ENCODE data around the gene MS4A10.

MS4A10 gene

DNA sequence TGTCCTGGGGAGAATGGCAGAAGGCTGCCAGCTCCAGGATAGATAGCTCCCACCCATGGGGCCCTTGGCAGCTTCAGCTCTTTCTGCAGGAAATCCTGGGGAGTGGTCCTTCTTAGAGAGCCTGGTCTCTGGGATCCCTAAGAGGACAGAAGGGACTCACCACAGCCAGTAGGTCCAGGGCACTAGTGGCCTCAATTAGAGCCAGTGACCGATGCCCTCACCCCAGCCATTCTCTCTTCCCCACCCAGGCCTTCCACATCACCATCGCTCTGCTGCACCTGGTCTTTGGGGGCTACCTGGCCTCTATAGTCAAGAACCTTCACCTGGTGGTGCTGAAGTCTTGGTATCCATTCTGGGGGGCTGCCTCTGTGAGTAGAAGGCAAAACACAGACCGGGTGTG is 5.6 kb downstream of the MS4A10 start:
- TF ChIP-seq SIN3A (IDR thresholded peaks at IDR 0.05; ENCODE audit: borderline replicate concordance, insufficient read depth, low read length) (no peak), POLR2AphosphoS5 (IDR thresholded peaks at IDR 0.05; ENCODE audit: low read depth, low read length) (no peak), FOXP2 (optimal IDR thresholded peaks at IDR 0.05; ENCODE audit: borderline replicate concordance, extremely low read depth, extremely low read length, insufficient read depth) (no peak), TAF1 (IDR thresholded peaks at IDR 0.05; ENCODE audit: borderline replicate concordance, insufficient read depth, low read length) (no peak)
- TF ChIP-seq, protein P1, sequence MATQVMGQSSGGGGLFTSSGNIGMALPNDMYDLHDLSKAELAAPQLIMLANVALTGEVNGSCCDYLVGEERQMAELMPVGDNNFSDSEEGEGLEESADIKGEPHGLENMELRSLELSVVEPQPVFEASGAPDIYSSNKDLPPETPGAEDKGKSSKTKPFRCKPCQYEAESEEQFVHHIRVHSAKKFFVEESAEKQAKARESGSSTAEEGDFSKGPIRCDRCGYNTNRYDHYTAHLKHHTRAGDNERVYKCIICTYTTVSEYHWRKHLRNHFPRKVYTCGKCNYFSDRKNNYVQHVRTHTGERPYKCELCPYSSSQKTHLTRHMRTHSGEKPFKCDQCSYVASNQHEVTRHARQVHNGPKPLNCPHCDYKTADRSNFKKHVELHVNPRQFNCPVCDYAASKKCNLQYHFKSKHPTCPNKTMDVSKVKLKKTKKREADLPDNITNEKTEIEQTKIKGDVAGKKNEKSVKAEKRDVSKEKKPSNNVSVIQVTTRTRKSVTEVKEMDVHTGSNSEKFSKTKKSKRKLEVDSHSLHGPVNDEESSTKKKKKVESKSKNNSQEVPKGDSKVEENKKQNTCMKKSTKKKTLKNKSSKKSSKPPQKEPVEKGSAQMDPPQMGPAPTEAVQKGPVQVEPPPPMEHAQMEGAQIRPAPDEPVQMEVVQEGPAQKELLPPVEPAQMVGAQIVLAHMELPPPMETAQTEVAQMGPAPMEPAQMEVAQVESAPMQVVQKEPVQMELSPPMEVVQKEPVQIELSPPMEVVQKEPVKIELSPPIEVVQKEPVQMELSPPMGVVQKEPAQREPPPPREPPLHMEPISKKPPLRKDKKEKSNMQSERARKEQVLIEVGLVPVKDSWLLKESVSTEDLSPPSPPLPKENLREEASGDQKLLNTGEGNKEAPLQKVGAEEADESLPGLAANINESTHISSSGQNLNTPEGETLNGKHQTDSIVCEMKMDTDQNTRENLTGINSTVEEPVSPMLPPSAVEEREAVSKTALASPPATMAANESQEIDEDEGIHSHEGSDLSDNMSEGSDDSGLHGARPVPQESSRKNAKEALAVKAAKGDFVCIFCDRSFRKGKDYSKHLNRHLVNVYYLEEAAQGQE (IDR thresholded peaks at IDR 0.05; ENCODE audit: insufficient read depth in 1 of 2, low read depth in 2 of 2, low read length in 2 of 2) = no peak

DNA sequence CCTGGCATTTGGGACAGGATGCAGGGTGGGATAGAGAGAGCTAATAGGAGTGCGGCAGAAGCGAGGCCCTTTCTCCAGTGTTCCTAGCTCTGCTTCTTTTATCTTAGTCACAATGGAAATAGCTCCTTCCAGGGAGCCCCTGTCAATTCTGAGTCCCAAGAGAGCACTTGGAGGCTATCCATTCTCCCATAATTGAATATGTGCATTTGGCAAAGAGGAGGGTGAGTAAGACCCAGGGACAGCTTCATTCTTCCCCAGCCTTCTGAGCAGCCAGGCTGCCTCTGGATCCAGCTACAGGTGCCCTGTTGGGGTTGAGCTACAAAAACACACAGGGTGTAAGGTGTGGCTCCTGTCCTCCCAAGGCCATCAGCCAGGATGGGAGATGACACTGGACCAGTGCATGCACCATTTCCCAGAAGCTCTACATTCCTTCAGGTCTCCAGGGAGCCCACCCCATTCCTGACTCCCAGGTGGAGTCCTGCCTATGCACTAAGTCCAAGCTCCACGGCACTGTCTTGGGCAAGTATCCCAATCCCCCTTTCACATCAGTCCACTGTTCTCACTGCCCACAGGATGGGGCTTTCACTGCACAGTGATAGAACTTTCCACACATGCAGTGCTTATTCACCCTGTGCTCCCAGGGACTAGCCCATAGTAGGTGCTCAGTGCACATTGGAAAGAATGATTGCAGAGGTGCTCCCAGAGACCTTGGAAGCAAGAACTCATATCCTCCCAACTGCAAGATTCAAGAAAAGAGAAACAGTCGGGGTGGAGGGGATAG is 6.2 kb downstream of the MS4A10 start:
- no peak for TF ChIP-seq FOXP2 (optimal IDR thresholded peaks at IDR 0.05; ENCODE audit: borderline replicate concordance, extremely low read depth, extremely low read length, insufficient read depth)
- TF ChIP-seq SIN3A (IDR thresholded peaks at IDR 0.05; ENCODE audit: borderline replicate concordance, insufficient read depth, low read length) = no peak
- no peak for TF ChIP-seq TAF1 (IDR thresholded peaks at IDR 0.05; ENCODE audit: borderline replicate concordance, insufficient read depth, low read length)
- TF ChIP-seq, protein P1 (IDR thresholded peaks at IDR 0.05; ENCODE audit: insufficient read depth in 1 of 2, low read depth in 2 of 2, low read length in 2 of 2) = no peak
- no peak for TF ChIP-seq POLR2AphosphoS5 (IDR thresholded peaks at IDR 0.05; ENCODE audit: low read depth, low read length)

DNA sequence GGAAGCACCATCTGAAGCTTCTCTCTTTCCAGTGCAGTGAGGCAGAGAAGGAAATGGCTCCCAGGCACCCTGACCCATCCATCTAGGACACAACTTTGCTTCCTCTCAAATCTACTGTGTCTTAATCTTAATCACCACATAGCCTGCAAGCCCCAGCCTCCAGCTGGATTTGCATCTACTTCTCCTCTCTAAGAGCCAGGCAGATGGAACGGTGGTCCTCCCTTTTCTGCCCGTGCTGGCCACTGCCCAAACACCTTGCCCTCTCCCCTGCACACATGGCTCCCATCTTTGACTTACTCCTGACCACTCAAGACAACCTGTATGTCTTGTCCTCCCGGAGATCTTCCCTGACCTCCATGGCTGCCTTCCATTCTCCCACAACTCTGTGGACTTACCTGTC is 7.4 kb downstream of the MS4A10 start:
- TF ChIP-seq POLR2AphosphoS5 (IDR thresholded peaks at IDR 0.05; ENCODE audit: low read depth, low read length) (no peak), TAF1 (IDR thresholded peaks at IDR 0.05; ENCODE audit: borderline replicate concordance, insufficient read depth, low read length) (no peak), FOXP2 (optimal IDR thresholded peaks at IDR 0.05; ENCODE audit: borderline replicate concordance, extremely low read depth, extremely low read length, insufficient read depth) (no peak), SIN3A (IDR thresholded peaks at IDR 0.05; ENCODE audit: borderline replicate concordance, insufficient read depth, low read length) (no peak)
- TF ChIP-seq, protein P1 (IDR thresholded peaks at IDR 0.05; ENCODE audit: insufficient read depth in 1 of 2, low read depth in 2 of 2, low read length in 2 of 2) = no peak

DNA sequence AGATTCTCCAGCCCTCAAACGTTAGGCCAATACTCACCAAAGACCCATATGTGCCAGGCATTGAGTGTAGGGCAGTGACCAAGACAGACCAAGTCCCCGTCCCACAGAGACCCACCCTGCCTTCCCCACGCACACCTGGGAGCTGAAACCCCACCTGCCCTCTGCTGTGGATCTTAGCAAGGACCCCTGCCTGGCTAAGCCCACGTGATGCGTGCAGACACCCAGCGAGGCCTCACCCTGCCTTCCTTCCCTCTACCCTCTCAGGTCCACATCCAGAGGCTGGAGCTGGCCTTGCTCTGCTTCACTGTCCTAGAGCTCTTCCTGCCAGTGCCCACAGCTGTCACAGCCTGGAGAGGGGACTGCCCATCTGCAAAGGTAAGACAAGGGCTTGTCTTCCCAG is 10.2 kb downstream of the MS4A10 start:
- no peak for TF ChIP-seq FOXP2 (optimal IDR thresholded peaks at IDR 0.05; ENCODE audit: borderline replicate concordance, extremely low read depth, extremely low read length, insufficient read depth)
- no peak for TF ChIP-seq TAF1 (IDR thresholded peaks at IDR 0.05; ENCODE audit: borderline replicate concordance, insufficient read depth, low read length)
- TF ChIP-seq, protein P1 (IDR thresholded peaks at IDR 0.05; ENCODE audit: insufficient read depth in 1 of 2, low read depth in 2 of 2, low read length in 2 of 2) = no peak
- TF ChIP-seq SIN3A (IDR thresholded peaks at IDR 0.05; ENCODE audit: borderline replicate concordance, insufficient read depth, low read length) = no peak
- no peak for TF ChIP-seq POLR2AphosphoS5 (IDR thresholded peaks at IDR 0.05; ENCODE audit: low read depth, low read length)
